Measurements from ENCODE around the gene GALT. TPM values are rescaled to one million over a fixed set of nuclear protein-coding genes. Genes with fewer than 3 reads are reported as not detected.
A peak's percentile ranks its signal among the peaks of the same experiment; 100 is the strongest.

Gene GALT
- total and polyA plus RNA-seq, 2 of the 4 experiments (the other 2 are of a cell fraction): 15.8 to 34.6 TPM

DNA sequence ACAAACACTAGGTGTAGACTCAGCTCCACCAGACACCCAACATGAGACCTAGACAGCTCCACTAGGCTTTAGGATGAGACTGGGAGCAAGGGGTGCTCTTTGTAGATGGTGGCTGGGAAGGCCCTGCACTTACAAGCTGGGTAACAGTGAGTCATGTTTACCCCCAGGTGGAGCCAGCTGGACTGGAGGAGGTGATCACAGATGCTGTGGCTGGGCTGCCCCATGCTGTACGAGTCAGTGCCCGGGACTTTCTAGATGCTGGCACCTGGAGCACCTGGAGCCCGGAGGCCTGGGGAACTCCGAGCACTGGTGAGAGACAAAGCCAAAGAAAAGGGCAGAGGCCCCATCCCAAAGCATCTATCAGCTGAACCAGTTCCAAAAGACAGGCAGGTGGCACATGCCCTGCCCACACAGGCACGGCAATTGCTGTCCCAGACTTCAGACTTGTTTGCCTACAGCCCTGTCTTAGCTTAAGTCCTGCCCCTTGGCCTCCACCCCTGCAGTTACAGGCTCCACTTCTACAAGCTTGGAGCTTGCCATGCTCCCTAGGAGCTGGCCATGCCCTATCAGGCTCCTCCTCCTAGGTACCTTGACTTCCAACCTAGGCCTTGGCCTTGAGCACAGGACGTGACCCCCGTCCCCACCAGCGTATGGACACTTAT lies 13.2 kb downstream of the GALT start:
- Histone ChIP-seq H4K5ac (ENCODE audit: low read depth, low read length) (no peak overlapping the region), H2BK20ac (ENCODE audit: low read depth, low read length) (no peak overlapping the region), H3K79me1 (ENCODE audit: low read depth in 1 of 2, low read length in 2 of 2) (no peaks in the 10 kb centered on the region; a peak in 1 of 4 replicates), H3K9ac (ENCODE audit: low read depth, low read length) (no peak overlapping the region), H2AK5ac (ENCODE audit: low read depth, low read length) (no peak overlapping the region), H3K23ac (ENCODE audit: low read depth, low read length) (no peak overlapping the region), H3K36me3 (ENCODE audit: control insufficient read depth, insufficient read depth, low read length) (peaks cover 4% of the 10 kb centered on the region; the same call in 1 of the 2 replicates), H2BK5ac (ENCODE audit: low read depth, low read length, poor library complexity, severe bottlenecking) (no peak overlapping the region), H3K18ac (ENCODE audit: low read depth, low read length) (no peak overlapping the region), H2BK120ac (ENCODE audit: low read depth, low read length) (no peak overlapping the region), H3K9me3 (ENCODE audit: control insufficient read depth, insufficient read depth, low read length) (no peaks in the 10 kb centered on the region), H3K4me1 (ENCODE audit: control insufficient read depth, insufficient read depth, low read length) (peaks cover 1% of the 10 kb centered on the region; the same call in 1 of the 2 replicates), H3K4me3 (ENCODE audit: insufficient read depth, low read depth, low read length) (no peak overlapping the region), H3K4me2 (ENCODE audit: low read depth, low read length) (no peak overlapping the region), H4K20me1 (ENCODE audit: insufficient read depth, low read length) (no peaks in the 10 kb centered on the region), H2BK15ac (ENCODE audit: low read depth, low read length) (no peak overlapping the region), H4K8ac (ENCODE audit: low read depth in 2 of 2, low read length in 2 of 2) (no peak overlapping the region), H3K56ac (ENCODE audit: extremely low read depth, insufficient read depth, low read length) (no peak overlapping the region), H3K14ac (replicated peaks; ENCODE audit: low read depth, low read length) (no peak overlapping the region), H3K4ac (ENCODE audit: low read depth, low read length) (no peak overlapping the region), H3K27ac (ENCODE audit: insufficient read depth, low read length) (no peak overlapping the region), H2AK9ac (replicated peaks; ENCODE audit: low read depth, low read length, poor library complexity) (peak overlapping the region; percentile 7), H4K91ac (ENCODE audit: insufficient read depth, low read depth, low read length) (no peak overlapping the region), H3K9me1 (ENCODE audit: insufficient read depth, low read length) (peaks cover 10% of the 10 kb centered on the region; the same call in 1 of the 2 replicates), H2AFZ (replicated peaks; ENCODE audit: low read length, poor library complexity) (no peak overlapping the region), H3K27me3 (ENCODE audit: control insufficient read depth, insufficient read depth, low read length) (no peaks in the 10 kb centered on the region)
- WGBS, 2 experiments (ENCODE audit: extremely low coverage in 2 of 2, insufficient read length in 1 of 2): 100% methylated on average over 1 of the region's 8 CpGs; no CpG with 5 or more reads in 1 of the 2 experiments
- no peak for TF ChIP-seq MAFK (IDR thresholded peaks at IDR 0.05; ENCODE audit: low read depth, low read length)
- no peak for TF ChIP-seq MAZ (IDR thresholded peaks at IDR 0.05; ENCODE audit: borderline replicate concordance, low read depth, low read length)
- no peak for TF ChIP-seq MXI1 (IDR thresholded peaks at IDR 0.05; ENCODE audit: borderline replicate concordance, low read depth, low read length)
- no peak for TF ChIP-seq CEBPB (IDR thresholded peaks at IDR 0.05; ENCODE audit: low read depth, low read length)
- TF ChIP-seq, protein P1, sequence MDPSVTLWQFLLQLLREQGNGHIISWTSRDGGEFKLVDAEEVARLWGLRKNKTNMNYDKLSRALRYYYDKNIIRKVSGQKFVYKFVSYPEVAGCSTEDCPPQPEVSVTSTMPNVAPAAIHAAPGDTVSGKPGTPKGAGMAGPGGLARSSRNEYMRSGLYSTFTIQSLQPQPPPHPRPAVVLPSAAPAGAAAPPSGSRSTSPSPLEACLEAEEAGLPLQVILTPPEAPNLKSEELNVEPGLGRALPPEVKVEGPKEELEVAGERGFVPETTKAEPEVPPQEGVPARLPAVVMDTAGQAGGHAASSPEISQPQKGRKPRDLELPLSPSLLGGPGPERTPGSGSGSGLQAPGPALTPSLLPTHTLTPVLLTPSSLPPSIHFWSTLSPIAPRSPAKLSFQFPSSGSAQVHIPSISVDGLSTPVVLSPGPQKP (IDR thresholded peaks at IDR 0.05; ENCODE audit: borderline replicate concordance, low read depth, low read length): no peak
- TF ChIP-seq SMC3 (IDR thresholded peaks at IDR 0.05; ENCODE audit: low read depth, low read length): no peak
- TF ChIP-seq, protein P2, sequence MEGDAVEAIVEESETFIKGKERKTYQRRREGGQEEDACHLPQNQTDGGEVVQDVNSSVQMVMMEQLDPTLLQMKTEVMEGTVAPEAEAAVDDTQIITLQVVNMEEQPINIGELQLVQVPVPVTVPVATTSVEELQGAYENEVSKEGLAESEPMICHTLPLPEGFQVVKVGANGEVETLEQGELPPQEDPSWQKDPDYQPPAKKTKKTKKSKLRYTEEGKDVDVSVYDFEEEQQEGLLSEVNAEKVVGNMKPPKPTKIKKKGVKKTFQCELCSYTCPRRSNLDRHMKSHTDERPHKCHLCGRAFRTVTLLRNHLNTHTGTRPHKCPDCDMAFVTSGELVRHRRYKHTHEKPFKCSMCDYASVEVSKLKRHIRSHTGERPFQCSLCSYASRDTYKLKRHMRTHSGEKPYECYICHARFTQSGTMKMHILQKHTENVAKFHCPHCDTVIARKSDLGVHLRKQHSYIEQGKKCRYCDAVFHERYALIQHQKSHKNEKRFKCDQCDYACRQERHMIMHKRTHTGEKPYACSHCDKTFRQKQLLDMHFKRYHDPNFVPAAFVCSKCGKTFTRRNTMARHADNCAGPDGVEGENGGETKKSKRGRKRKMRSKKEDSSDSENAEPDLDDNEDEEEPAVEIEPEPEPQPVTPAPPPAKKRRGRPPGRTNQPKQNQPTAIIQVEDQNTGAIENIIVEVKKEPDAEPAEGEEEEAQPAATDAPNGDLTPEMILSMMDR (conservative IDR thresholded peaks at IDR 0.05; ENCODE audit: low read depth, low read length): no peak
- TF ChIP-seq FOS (IDR thresholded peaks at IDR 0.05; ENCODE audit: low read depth, low read length): no peak
- TF ChIP-seq NFE2L2 (IDR thresholded peaks at IDR 0.05; ENCODE audit: low read depth, low read length): no peak
- no peak for TF ChIP-seq RAD21 (IDR thresholded peaks at IDR 0.05; ENCODE audit: low read length)
- TF ChIP-seq RCOR1 (IDR thresholded peaks at IDR 0.05; ENCODE audit: insufficient replicate concordance, low read length): no peak
- no peak for TF ChIP-seq BHLHE40 (IDR thresholded peaks at IDR 0.05; ENCODE audit: low read depth, low read length)
- TF ChIP-seq RFX5 (IDR thresholded peaks at IDR 0.05; ENCODE audit: low read depth, low read length): no peak
- TF ChIP-seq, protein P3, sequence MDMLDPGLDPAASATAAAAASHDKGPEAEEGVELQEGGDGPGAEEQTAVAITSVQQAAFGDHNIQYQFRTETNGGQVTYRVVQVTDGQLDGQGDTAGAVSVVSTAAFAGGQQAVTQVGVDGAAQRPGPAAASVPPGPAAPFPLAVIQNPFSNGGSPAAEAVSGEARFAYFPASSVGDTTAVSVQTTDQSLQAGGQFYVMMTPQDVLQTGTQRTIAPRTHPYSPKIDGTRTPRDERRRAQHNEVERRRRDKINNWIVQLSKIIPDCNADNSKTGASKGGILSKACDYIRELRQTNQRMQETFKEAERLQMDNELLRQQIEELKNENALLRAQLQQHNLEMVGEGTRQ (IDR thresholded peaks at IDR 0.05; ENCODE audit: low read depth, low read length): no peak
- dilution Hi-C loops (cut with HindIII; ENCODE audit: low sequenced_read_pairs, unreplicated experiment): no loop called here
- no TSS peak for BruUV-seq (replicated peaks)
- in situ Hi-C loops (cut with MboI; ENCODE audit: low sequenced_read_pairs): no loop called here
- DNase-seq: peak; percentile 55
- intact Hi-C loops (cut with micrococcal nuclease): no loop called here
- POLR2A ChIA-PET (ENCODE audit: unreplicated experiment): no interaction called here
- CTCF ChIA-PET: interaction anchor here (1.1 kb wide), 1 partner anchor 43 kb away, joined by 4 read pairs; no protein-coding TSS in a partner anchor
- ATAC-seq (ENCODE audit: low read depth): no peak
